Measurements from ENCODE around the gene CYFIP2.
A peak's percentile ranks its signal among the peaks of the same experiment; 100 is the strongest.

Gene CYFIP2

DNA sequence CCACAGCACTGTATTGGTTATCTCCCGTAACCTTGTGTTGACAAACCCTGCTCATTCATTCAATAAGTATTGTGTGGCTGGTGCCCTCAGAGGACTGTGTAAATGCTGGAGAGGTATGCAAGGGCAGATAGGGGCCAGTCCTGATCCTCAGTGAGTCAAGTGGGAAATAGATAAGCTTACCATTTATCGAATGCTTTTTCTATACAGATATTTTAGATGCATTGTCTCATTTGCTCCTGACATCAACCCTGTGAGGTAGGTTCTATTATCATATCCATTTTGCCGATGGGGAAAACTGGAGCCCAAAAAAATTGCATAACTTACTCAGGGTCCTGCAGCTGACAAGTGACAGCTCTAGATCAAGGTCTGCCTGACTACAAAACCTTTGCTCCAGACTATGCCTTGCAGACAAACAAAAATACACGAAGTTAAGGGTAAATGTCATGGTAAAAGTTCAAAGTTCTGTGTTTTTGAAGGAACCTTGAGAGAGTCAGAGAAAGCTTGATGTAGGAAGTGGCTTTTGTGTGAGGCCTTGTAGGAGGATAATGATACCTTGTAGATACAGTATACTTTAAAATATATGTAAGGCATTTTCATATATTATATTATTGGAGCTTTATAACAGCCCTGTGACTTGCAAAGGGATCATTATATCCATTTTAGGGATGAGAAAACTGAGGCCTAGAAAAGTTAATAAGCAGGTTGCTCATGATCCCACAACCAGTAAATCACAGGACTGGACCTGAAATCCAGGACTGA, 22.7 kb downstream of the CYFIP2 start:
- no peak for DNase-seq (ENCODE audit: low read depth)

DNA sequence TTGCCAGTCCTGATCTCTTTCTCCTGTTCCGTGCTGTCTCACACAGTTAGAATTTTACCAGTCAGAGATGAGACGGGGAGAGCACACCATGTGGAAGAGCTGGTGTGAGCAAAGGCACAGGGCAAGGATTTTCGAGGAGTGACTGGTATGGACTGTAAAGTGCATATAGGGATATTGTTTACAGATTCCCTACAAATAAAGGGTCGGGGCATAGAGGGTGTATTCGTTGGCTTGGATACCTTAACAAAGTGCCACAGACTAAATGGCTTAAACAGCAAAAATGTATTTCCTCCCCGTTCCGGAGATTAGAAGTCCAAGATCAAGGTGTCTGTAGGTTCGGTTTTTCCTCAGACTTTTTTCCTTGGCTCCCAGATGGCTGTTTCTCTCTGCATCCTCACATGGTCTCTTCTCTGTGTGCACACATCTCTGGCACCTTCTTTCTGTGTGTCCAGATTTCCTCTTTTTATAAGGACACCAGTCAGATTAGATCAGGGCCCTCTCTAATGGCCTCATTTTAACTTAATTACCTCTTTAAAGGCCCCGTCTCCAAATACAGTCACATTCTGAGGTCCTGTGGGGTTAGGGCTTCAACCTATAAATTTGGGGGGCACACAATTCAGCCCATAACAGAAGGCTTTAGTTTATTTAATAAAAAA, 23.4 kb downstream of the CYFIP2 start:
- no peak for DNase-seq (ENCODE audit: low read depth)

DNA sequence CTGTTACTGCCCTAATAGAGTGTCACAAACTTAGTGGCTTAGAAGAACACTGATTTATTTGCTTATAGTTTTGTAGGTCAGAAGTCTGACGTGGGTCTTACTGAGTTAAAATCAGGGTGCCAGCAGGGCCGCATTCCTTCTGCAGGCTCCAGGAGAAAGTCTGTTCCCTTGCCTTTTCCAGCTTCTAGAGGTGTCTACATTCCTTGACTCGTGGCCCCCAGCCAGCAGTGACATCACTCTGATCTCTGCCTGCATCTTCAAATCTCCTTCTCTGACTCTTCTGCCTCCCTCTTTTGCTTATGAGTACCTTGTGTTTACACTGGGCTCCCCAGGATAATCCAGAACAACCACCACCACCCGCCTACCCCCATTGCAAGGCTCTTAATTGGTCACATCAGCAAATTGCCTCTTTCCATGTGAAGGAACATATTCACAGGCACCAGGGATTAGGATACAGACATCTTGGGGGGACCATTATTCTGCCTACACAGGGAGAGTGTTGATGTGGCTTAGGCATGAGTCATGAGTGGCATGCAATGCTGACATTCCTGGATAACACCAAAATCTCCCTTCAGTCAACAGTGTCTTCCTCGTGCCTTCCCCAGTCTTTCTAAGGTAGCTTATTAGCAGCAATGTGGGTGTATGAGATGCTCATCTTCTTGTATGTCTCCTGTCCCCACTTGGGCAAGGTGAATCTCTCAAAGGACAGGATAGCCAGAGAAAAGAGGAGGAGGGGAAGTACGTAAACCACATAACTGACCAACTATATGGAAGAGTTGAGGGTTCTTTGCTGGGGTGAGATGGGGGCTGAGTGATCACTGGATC, 24.4 kb downstream of the CYFIP2 start:
- DNase-seq (ENCODE audit: low read depth): peak; percentile 66

DNA sequence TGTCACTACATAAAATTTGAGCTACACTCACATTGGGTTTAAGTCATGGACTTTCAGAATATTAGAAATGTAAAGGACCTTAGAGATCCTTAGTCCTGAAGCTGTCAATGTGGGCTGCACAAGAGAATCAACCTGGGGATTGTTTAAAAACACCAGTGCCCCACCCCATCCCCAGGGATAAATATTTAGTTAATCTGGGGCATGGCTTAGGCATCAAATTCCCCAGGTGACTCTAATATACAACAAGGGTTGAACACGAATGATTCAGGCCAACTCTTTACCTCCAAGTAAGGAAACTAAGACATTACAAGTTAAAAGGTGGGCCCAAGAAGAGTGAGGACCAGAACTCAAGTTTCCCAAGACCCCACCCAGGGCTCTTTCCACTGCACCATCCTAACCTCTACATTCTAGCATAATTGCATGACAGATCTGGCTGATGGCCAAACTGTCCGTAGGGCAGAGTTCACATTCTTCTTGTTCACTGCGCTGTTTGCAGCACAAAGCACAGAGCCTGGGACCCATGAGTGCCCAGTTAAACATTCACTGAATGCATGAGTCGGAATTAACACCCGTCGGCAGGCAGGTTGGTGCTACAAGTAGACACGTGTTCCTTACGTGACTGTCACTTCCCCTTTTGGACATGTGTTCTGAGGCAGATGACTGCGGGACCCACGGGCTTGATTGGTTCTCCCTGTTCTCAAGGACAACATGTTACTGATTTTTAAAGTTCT, 25.2 kb downstream of the CYFIP2 start:
- DNase-seq (ENCODE audit: low read depth): no peak

DNA sequence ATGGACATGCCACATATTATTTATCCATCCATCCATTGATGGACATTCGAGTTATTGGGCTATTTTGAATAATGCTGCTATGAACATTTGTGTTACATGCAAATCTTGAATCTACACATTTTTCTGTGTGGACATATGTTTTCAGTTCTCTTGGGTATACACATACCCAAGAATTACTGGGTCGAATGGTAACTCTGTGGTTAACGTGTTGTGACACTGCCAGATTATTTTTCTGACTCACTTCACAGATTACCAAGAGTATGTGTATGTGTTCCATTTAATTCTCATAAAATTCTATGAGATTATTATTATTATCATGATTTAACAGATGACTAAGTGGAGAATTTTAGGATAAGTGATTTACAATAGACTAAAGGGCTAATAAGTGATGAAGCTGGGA, 26.7 kb downstream of the CYFIP2 start:
- DNase-seq (ENCODE audit: low read depth): no peak

DNA sequence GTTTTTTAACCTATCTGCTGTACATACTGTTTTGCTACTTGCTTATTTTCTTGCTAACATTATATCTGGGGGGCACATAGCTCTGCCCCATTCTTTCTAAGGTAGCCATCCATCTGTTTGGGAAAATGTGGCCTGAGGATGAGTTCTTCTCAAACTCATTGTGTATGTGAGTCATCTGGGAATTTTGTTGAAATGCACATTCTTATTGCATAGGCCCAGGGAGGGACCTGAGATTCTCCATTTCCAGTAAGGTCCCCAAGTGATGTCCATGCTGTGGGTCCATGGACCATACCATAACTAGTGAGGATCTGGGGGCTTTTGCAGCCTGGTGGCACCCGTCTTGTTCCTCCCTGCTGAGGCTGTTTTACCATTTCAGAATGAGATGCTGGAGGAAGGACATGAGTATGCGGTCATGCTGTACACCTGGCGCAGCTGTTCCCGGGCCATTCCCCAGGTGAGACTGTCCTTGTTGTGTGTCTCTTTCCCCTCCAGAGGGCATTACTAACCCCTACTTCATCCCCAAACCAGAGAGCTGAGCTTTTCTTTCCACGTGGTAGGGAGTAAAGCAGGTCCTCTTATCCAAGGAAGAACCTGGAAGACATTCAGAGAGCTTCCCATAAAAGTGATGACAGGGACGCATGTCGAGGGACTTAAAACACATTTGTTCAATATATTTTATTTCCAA, 28.6 kb downstream of the CYFIP2 start:
- DNase-seq (ENCODE audit: low read depth): no peak

DNA sequence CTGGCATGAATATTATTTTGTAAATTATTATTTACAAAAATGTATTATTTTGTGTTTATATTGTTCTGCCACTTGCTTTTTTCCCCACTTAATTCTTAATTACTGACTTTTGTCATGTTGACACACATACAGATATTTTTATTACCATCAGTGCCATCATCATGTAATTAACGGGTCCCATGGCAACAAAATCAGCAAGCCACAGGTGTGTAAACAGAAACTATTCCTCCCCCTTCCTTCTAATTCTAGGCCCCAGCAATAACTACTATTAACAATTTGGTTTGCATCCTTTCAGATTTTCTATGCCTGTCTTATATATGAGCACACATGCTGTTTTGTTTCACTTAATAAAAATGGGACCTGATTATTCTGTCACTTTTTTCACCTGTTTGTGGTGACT, 29.3 kb downstream of the CYFIP2 start:
- no peak for DNase-seq (ENCODE audit: low read depth)

DNA sequence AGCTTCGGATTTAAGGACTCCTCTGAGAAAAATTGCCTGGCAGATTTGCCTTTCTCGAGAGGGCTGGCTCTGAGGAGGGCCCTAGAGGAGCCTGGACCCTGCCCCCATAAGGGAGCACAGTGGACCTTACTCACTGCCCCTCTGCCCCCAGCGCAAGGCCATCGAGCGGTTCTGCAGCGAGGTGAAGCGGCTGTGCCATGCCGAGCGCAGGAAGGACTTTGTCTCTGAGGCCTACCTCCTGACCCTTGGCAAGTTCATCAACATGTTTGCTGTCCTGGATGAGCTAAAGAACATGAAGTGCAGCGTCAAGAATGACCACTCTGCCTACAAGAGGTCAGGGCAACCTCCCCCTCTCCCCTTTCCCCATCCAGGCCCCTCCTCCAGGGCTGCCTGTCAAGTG, 34.6 kb downstream of the CYFIP2 start:
- DNase-seq (ENCODE audit: low read depth): no peak

DNA sequence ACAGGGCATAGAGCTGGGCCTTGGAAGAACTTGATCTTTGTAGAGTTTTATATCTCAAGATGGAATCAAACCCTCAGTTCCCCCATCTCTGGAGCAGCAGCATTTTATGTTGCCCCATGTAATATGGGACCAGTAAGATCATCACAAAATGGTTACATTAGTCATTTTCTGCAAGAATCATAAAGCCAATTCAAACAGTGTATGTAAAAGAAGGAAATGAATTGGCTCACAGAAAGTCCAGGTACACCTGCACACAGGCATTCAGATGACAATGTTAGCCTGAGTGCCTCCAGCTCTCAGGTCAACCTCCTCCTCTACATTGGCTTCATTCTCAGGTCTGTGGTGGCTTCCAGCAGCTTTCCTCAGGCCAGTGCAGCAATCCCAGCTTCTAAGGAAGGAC, 35.1 kb downstream of the CYFIP2 start:
- no peak for DNase-seq (ENCODE audit: low read depth)

DNA sequence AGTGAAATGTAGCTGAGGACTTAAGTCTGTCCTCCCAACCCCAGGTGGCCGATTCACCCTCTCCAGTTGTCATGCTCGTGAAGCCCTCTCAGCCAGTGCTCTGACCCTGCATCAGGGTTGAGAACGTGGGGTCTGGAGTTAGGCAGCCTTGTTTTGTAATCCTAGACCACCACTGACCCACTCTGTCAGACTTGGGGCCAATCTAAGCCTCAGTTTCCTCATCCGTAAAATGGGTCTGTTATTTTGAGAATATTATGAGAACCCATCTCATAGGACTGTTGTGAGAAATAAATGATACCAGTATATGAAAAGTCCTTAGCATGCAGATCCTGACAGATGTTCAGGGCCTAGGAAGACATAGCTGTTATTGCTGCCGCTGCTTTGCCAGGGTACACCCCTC, 37.1 kb downstream of the CYFIP2 start:
- DNase-seq (ENCODE audit: low read depth): no peak

DNA sequence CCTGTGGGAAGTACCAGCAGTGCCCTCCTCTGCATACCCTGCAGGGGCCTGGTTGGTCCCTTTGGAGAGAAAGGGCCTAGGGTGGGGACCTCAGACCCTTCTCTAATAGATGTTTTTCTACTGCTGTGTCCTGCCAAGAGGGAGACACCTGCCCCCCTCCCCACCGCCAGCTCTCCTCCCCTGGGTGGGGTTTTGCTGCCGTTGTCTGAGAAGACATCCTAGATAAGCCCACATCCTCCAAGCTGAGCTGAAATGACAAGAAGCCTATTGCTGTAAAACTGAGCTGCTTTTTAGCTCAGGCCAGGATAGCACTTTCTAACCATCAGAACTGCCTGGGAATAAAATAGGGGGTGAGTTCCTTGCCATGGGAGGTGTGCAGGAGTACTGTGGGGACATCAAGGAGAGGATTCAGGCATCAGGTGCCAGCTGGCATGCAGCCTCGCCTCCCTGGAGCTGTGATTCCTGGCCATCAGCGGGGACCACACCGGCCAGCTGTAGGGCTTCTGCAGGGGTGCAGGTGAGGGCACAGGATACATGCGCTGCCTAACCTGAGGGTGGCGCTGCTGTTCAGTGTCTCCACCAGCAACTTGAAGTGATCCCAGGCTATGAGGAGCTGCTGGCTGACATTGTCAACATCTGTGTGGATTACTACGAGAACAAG, 37.9 kb downstream of the CYFIP2 start:
- no peak for DNase-seq (ENCODE audit: low read depth)

DNA sequence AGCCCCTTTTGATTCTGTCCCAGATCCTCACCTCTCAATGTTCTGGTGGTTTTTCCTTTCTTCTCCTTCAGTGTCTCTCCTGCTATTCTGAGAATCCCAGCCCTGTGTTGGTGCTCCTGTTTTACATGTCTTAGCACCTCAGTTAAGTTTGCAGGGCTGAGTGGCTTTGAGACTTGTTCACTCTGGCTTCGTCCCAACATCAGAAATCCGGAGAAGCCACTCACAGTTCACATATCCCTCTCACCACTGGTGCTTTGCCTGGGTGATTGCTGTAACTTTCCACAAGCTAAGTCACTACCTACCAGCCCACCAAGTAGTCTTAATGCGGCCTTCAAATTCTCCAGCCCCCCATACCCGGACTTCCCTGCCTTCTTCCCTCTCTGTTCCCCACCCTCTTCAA, 40.2 kb downstream of the CYFIP2 start:
- DNase-seq (ENCODE audit: low read depth): no peak

DNA sequence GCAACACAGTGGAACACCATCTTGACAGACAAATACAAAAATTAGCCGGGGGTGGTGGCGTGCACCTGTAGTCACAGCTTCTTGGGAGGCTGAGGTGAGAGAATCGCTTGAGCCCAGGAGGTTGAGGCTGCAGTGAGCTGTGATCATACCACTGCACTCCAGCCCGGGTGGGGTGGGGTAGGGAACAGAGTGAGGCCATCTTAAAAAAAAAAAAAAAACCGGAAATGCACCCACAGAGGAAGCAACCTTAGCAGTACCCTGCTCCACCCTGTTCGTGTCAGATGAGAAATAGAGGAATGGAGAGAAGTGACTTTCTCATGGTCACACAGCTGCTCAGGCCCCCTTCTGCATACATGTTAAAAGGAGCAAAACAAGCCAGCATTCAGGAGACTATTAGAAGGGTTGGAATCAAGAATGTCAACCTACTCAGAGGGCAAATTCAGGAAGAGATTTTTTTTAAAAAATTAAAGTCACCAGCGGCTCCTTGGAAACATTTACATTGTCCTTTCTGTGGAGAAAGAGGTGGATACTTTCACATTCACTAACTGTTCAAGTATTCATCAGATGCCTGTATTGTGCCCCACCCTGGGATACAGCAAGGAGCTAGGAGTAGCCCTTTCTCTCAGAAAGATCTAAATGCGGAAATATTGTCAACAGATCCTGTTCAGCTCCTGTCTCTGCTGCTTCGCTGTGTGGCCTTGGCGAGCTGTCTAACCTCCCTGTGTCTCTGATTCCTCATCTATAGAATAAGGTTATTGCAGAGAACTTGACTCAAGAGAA, 41.0 kb downstream of the CYFIP2 start:
- DNase-seq (ENCODE audit: low read depth): no peak

DNA sequence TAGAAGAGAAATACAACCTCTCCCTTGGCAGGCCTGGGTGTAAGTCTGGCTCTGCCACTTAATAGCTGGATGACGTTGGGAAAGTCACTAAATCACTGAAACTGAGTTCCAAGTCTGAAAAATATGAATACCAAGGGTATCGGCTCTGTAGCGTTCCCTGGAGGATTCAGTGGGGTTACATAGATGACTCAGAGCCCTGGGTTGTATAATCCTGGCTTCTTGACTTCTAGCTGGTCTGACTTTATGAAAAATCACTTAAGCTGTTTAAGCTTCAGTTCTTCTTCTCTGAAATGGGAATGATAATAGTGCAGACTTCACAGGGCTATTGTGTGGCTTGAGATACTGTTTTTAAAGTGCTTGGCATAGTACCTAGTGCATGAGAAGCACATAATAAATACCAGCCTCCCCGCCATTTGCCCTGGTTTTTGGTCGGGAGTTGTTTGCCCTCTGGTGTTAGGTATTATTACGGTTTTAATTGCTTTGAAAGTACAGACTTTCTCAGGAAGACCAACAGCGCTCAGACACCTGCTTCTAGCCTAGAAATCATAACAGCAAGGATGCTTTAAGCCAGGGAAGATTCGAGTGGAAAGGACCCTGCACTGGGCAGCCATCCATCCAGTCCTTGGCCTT, 43.0 kb downstream of the CYFIP2 start:
- peak; percentile 19 for DNase-seq (ENCODE audit: low read depth)

DNA sequence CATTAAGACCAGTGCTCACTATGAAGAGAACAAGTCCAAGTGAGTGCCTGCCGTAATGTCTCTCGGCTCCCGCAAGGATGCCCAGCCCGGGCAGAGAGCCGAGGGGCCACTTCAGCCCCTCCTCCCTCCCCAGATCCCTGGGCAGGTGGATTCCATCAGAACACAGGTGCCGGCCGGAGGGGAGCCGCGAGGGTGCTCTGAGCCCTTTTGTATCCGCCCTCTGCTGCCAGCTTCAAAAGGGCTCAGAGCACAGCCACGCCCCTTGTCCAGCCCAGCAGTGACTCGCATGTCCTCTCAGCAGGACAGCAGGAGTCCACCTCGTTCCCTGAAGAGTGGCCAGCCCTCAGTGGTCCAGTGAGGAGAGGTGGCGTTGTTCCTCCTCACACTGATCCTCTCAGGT, 43.9 kb downstream of the CYFIP2 start:
- no peak for DNase-seq (ENCODE audit: low read depth)

DNA sequence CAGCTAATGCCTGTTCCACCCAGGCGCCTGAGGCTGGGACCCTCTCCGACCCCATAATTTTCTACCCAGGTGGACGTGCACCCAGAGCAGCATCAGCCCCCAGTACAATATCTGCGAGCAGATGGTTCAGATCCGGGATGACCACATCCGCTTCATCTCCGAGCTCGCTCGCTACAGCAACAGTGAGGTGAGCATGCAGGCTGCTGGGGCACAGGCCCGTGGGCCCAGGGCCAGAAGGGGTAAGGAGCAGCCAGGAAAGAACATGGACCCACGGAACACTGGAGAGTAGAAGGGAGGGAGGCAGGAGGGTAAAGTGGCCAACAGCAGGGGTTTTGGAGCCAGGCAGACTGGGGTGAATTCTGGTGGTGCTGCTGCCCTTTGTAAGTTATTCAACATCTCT, 45.7 kb downstream of the CYFIP2 start:
- DNase-seq (ENCODE audit: low read depth): no peak

DNA sequence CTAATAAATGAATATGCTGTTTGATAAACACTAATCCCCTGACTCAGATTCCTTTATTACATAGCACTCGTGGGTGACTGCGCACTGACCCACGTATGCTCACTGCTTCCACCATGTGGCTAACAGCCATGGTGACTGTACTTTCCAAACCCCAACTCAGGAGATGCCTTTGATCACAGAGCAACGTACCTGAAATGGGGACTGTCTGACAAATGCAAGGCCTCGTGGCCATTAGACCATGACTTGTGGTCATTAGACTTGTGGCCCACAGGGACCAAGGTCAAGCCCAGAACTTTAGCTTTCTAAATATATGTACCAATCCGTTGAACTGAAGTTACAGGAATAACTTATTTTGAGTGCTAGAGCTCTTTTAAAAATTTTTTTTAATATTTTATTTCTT, 46.6 kb downstream of the CYFIP2 start:
- peak; percentile 61 for DNase-seq (ENCODE audit: low read depth)

DNA sequence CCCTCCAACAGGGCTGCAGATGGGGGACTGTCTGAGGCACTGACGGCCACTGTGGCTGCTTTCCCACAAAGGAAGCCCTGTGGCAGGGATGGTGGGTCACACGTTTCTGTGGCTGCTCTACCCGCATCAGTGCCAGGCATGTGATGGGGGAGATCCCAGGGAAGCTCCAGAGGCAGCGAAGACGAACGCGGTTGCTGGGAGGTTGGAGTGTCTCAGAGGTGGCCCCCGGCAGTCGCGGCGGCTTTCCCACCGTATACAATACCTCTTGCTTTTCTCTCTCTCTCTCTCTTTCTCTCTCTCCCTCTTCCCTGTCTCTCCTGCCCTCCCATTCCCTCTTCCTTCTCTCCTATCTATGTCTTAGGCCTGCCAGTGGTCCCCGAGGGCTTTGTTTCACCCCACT, 56.7 kb downstream of the CYFIP2 start:
- no peak for DNase-seq (ENCODE audit: low read depth)

DNA sequence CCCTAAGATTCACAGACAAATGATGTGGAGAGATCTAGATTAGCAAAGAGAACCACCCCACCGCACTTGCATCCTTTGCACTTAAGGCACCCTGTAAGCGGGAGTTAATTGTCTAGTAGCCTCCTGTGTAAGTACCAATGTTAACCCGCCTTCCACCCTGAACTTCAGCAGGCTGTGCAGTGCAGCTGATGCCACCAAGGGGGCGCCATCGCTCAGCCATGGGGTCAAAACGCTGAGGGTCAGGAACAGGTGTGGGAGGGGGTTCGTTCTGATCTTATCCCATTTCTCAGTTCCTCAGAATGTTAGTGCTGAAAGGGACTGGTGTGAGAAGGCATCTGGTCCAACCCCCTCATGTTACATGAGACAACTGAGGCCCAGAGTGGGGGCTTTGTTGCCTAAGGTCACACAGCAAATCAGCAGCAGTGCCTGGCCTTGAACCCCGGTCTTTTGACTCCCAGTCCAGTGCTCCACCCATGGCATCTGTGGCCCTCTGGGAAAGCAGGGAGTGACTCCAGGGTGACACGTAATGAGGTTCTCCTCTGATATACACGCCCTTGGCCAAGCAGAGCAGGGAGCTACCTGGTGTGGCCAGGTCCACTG, 57.3 kb downstream of the CYFIP2 start:
- DNase-seq (ENCODE audit: low read depth): no peak

DNA sequence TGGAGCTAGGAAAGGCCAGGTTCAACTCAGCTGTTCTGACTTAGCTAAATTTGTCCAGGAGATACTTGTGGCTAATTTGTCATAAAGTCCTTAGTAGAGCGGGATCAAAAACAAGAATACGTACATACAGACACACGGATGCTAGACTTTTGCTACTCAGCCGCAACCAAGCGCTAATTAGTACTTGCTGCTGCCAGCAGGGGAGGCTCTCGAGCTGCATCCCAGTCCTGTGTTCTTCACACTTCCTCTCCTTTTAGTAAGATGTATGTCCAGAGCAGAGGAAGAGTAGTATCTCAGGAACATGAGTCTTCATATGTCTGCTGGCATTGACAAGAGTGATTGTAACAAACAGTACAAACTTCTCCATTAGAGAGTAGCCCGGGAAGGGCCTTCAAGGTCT, 58.3 kb downstream of the CYFIP2 start:
- DNase-seq (ENCODE audit: low read depth): no peak

Measured in amniotic epithelial cell (primary cell).